Measurements from ENCODE around the gene ERBB2.
"Not testable (repeated sequence)": the region's sequence is repeated elsewhere in the genome, so short reads cannot be mapped to it uniquely, and the experiment has no call there.

DNA sequence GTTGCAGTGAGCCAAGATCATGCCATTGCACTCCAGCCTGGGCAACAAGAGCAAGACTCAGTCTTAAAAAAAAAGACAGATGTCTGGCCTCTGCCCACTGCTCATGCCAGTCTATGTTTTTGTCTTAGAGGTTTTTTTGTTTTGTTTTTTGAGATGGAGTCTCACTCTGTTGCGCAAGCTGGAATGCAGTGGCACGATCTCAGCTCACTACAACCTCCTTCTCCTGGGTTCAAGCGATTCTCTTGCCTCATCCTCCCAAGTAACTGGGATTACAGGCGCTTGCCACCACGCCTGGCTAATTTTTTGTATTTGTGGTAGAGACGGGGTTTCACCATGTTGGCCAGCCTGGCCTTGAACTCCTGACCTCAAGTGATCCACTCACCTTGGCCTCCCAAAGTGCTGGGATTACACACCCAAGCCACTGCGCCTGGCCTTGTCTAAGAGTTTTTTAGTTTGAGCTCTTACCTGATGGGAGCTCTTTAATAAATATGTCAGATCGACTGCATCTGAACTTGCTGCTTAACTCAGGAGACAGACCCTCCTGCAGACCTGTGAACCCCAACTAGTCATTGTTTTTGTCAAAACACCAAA, 48.7 kb downstream of the ERBB2 start:
- TF ChIP-seq POLR2A (IDR thresholded peaks at IDR 0.05; ENCODE audit: extremely low read depth, insufficient read length): not testable (repeated sequence)
- TF ChIP-seq, protein P1, sequence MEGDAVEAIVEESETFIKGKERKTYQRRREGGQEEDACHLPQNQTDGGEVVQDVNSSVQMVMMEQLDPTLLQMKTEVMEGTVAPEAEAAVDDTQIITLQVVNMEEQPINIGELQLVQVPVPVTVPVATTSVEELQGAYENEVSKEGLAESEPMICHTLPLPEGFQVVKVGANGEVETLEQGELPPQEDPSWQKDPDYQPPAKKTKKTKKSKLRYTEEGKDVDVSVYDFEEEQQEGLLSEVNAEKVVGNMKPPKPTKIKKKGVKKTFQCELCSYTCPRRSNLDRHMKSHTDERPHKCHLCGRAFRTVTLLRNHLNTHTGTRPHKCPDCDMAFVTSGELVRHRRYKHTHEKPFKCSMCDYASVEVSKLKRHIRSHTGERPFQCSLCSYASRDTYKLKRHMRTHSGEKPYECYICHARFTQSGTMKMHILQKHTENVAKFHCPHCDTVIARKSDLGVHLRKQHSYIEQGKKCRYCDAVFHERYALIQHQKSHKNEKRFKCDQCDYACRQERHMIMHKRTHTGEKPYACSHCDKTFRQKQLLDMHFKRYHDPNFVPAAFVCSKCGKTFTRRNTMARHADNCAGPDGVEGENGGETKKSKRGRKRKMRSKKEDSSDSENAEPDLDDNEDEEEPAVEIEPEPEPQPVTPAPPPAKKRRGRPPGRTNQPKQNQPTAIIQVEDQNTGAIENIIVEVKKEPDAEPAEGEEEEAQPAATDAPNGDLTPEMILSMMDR (IDR thresholded peaks at IDR 0.05; ENCODE audit: low read depth, low read length): not testable (repeated sequence)
